Measurements from ENCODE around the gene LY9.

Gene LY9, protein sequence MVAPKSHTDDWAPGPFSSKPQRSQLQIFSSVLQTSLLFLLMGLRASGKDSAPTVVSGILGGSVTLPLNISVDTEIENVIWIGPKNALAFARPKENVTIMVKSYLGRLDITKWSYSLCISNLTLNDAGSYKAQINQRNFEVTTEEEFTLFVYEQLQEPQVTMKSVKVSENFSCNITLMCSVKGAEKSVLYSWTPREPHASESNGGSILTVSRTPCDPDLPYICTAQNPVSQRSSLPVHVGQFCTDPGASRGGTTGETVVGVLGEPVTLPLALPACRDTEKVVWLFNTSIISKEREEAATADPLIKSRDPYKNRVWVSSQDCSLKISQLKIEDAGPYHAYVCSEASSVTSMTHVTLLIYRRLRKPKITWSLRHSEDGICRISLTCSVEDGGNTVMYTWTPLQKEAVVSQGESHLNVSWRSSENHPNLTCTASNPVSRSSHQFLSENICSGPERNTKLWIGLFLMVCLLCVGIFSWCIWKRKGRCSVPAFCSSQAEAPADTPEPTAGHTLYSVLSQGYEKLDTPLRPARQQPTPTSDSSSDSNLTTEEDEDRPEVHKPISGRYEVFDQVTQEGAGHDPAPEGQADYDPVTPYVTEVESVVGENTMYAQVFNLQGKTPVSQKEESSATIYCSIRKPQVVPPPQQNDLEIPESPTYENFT

GRCh38 chr1:160795951-160796383 lies at the start of gene LY9:
LY9 (plus strand) TSS chr1:160796174; CDS start chr1:160796188, 14 bp downstream.
- peak; percentile 92 for DNase-seq (ENCODE audit: low spot score)

GRCh38 chr1:160746836-160747500 lies 49.0 kb upstream of the LY9 start:
- DNase-seq (ENCODE audit: low spot score) = no peak

GRCh38 chr1:160747717-160748116 lies 48.3 kb upstream of the LY9 start:
- no peak for DNase-seq (ENCODE audit: low spot score)

DNA sequence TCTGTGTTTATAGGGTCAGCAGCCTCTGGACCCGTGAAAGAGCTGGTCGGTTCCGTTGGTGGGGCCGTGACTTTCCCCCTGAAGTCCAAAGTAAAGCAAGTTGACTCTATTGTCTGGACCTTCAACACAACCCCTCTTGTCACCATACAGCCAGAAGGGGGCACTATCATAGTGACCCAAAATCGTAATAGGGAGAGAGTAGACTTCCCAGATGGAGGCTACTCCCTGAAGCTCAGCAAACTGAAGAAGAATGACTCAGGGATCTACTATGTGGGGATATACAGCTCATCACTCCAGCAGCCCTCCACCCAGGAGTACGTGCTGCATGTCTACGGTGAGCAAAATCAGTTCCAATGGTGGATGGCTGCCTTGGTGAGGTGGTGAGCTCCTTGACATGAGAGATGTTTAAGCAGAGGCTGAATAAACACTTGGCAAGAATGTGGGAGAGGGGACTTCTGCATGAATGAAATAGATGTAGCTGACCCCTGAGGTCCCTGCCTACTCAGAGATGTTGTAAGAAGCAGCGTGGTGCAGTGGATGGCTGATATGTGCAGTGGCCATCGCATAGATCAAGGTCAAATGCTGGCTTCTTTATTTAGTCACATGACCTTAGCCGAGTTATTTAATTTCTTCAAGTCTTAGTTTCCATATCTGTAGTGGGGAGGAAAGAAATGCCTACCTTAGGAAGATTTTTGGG lies 47.6 kb upstream of the LY9 start:
- no peak for DNase-seq (ENCODE audit: low spot score)

- no peak for DNase-seq (ENCODE audit: low spot score)
These were observed 47.1 kb upstream of the LY9 start for GRCh38 chr1:160748878-160749269.

- no peak for DNase-seq (ENCODE audit: low spot score)
These were observed 45.4 kb upstream of the LY9 start for GRCh38 chr1:160750608-160751007.

DNA sequence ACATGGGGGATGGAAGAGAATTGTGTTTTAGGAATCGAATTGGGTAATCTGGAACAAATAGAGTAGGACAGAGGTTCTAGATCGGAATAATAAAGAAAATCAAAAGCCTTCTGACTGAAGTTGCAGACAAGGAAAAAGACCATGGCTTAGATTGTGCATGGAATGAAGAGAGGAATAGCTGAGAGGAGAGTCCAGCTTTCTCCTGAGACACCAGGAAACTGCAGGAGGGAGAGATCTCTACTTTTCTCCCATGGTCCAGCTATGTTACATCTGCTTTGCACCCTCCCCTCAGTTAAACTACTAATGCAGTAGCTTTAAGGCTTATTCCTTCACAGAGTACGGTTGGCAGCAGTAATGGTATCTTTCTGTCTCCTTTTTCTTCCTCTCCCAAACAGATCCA lies 43.6 kb upstream of the LY9 start:
- no peak for DNase-seq (ENCODE audit: low spot score)

- no peak for DNase-seq (ENCODE audit: low spot score)
These were observed 43.0 kb upstream of the LY9 start for GRCh38 chr1:160752924-160753323.

GRCh38 chr1:160753594-160753993 lies 42.4 kb upstream of the LY9 start:
- no peak for DNase-seq (ENCODE audit: low spot score)

DNA sequence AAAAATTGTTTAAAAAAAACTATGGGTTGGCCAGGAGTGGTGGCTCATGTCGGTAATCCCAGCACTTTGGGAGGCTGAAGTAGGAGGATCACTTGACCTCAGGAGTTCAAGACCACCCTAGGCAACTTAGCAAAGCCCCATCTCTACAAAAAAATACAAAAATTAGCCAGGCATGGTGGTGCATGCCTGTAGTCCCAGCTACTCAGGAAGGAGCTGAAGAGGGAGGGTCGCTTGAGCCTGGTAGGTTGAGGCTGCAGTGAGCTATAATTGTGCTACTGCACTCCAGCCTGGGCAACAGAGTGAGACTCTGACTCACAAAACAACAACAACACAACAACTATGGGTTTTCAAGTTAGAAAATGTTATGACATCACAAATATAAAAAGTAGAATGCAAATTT lies 40.5 kb upstream of the LY9 start:
- DNase-seq (ENCODE audit: low spot score) = no peak

- peak; percentile 51 for DNase-seq (ENCODE audit: low spot score)
These were observed 39.8 kb upstream of the LY9 start for GRCh38 chr1:160755911-160756848.

GRCh38 chr1:160756849-160757201 lies 39.1 kb upstream of the LY9 start:
- no peak for DNase-seq (ENCODE audit: low spot score)

GRCh38 chr1:160758521-160758920 lies 37.5 kb upstream of the LY9 start:
- no peak for DNase-seq (ENCODE audit: low spot score)

DNA sequence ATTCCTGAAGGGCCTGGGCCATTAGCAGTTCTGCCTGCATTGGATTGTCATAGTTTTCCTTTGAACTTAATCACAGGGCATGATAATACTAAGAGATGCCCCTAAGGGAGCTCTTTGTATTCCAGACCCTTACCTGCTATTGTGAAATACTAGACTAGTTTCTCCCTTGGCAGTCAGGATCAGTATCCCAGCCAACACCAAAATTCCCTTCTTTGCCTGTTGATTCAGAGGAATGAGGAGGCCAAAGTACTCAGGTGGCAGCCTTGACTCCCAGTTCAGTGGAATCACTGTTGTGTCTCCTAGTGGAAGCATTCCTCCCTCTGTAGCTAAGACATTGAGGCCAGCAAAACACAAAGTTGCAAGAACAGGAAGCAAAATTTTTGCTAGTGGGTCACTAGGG lies 36.2 kb upstream of the LY9 start:
- DNase-seq (ENCODE audit: low spot score) = no peak

- no peak for DNase-seq (ENCODE audit: low spot score)
These were observed 34.9 kb upstream of the LY9 start for GRCh38 chr1:160761046-160761445.

GRCh38 chr1:160761886-160762285 lies 34.1 kb upstream of the LY9 start:
- DNase-seq (ENCODE audit: low spot score) = no peak

GRCh38 chr1:160763993-160764392 lies 32.0 kb upstream of the LY9 start:
- DNase-seq (ENCODE audit: low spot score) = no peak

GRCh38 chr1:160767395-160768294 lies 28.3 kb upstream of the LY9 start:
- DNase-seq (ENCODE audit: low spot score) = no peak

- peak; percentile 89 for DNase-seq (ENCODE audit: low spot score)
These were observed 27.7 kb upstream of the LY9 start for GRCh38 chr1:160768295-160768657.

DNA sequence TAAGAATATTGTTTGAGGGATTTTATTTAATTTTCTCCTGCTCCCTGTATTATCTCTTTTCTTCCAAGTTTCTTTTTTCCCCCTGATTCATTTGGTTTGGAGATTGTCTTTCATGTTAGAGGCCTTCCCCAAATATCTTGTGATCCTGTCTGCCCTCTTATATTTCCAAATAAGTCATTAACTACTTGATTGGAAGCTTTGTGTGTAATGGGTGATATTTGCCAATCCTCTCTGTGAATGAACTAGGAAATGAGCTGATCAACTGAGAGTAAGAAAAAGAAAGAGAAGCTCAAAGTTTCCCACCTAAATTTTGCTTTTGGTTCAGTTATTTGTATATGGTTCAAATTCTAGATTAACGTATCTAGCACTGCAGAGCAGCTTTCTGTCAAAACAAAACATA lies 23.6 kb upstream of the LY9 start:
- DNase-seq (ENCODE audit: low spot score) = no peak
